CD4-positive, alpha-beta T cell (primary cell): ENCODE measurements around the gene SLC1A7. TPM values are rescaled to one million over a fixed set of nuclear protein-coding genes. Genes with fewer than 3 reads are reported as not detected.

Source experiments
- ATAC-seq: fragments of 200-7000 bp; cut with Tn5 transposase; one replicate; pipeline ENCODE4 v1.10.0; 2022; ENCODE audit warnings: mild to moderate bottlenecking; ENCODE audit not compliant: poor library complexity
- CTCF ChIA-PET: fragments of 350-600 bp; sonication (Branson Sonifier 250); formaldehyde crosslinking; loops from one replicate; lab custom pipeline; 2021; ENCODE audit warnings: antibody characterized with exemption, inconsistent platforms; lab: Charles Lee
- POLR2A ChIA-PET: fragments of 350-600 bp; sonication (Branson Sonifier 250); formaldehyde crosslinking; loops from one replicate; lab custom pipeline; 2021; ENCODE audit warnings: antibody characterized with exemption, inconsistent platforms; lab: Charles Lee
- DNase-seq, 14 experiments: peaks; one replicate each; pipeline ENCODE4 v3.0.0-alpha.2; 2013 to 2020; ENCODE audit warnings: mixed read lengths in 2 of 14
- H3K27ac ChIP-seq, 2 donors: one replicate each; pipeline versions ENCODE4 v1.5.1 to v1.7.0; 2013; ENCODE audit warnings: low read length in 2 of 2, low read depth in 1 of 2, mild to moderate bottlenecking in 1 of 2
- H3K27me3 ChIP-seq, 2 experiments: 1 replicate in 1 of 2; 2 replicates in 1 of 2; pipeline versions ENCODE4 v1.6.1 to v1.7.0; 2013; ENCODE audit warnings: low read length in 2 of 2, control low read depth in 1 of 2, mild to moderate bottlenecking in 1 of 2, moderate library complexity in 1 of 2; ENCODE audit not compliant: insufficient read depth in 2 of 2, control insufficient read depth in 1 of 2
- H3K36me3 ChIP-seq: one replicate; pipeline ENCODE4 v1.6.1; 2013; ENCODE audit warnings: low read length, control low read depth; ENCODE audit not compliant: insufficient read depth
- H3K4me1 ChIP-seq: one replicate; pipeline ENCODE4 v1.6.1; 2013; ENCODE audit warnings: low read length, control low read depth; ENCODE audit not compliant: insufficient read depth
- H3K4me3 ChIP-seq: one replicate; pipeline ENCODE4 v1.5.1; 2013; ENCODE audit warnings: mild to moderate bottlenecking, low read length, moderate library complexity
- H3K9me3 ChIP-seq, 2 experiments: 1 replicate in 1 of 2; 2 replicates in 1 of 2; pipeline versions ENCODE4 v1.6.1 to v1.7.0; 2013; ENCODE audit warnings: low read length in 2 of 2, mild to moderate bottlenecking in 2 of 2, control low read depth in 1 of 2, moderate library complexity in 1 of 2; ENCODE audit not compliant: control insufficient read depth in 1 of 2, insufficient read depth in 1 of 2
- H3K27ac Mint-ChIP-seq: one replicate; pipeline ENCODE4 v1.8.0; 2020; ENCODE audit warnings: mixed read lengths
- H3K27me3 Mint-ChIP-seq: one replicate; pipeline ENCODE4 v1.8.0; 2021; ENCODE audit warnings: mixed read lengths
- H3K36me3 Mint-ChIP-seq: one replicate; pipeline ENCODE4 v1.8.0; 2021; ENCODE audit warnings: low read depth, mixed read lengths
- H3K4me1 Mint-ChIP-seq: one replicate; pipeline ENCODE4 v1.8.0; 2021; ENCODE audit warnings: low read depth, mixed read lengths
- H3K4me3 Mint-ChIP-seq: one replicate; pipeline ENCODE4 v1.8.0; 2020; ENCODE audit warnings: mild to moderate bottlenecking, mixed read lengths
- H3K9me3 Mint-ChIP-seq: one replicate; pipeline ENCODE4 v1.8.0; 2020; ENCODE audit warnings: mixed read lengths
- intact Hi-C, 2 experiments: fragments of 100-400 bp; cut with DNase I in 1 of 2; cut with micrococcal nuclease in 1 of 2; formaldehyde crosslinking; loops; one replicate each; pipeline versions ENCODE4 v1.15.1 to v1.9.0; 2023 to 2025; cut with DNase I, micrococcal nuclease
- total RNA-seq, 174 experiments: library from RNA in 2 of 174; stranded (reverse) in 2 of 174; gene quantifications; one replicate each; pipeline ENCODE4 v1.2.3 and lab custom pipeline; 2021 to 2026
- TF ChIP-seq, protein P1 (sequence below): fragments of 200-600 bp; IDR thresholded peaks from one replicate; pipeline ENCODE4 v1.8.0; 2022; ENCODE audit warnings: antibody characterized with exemption, mild to moderate bottlenecking

SLC1A7 gene
- total RNA-seq, 2 experiments from 2014 or later: not detected

DNA sequence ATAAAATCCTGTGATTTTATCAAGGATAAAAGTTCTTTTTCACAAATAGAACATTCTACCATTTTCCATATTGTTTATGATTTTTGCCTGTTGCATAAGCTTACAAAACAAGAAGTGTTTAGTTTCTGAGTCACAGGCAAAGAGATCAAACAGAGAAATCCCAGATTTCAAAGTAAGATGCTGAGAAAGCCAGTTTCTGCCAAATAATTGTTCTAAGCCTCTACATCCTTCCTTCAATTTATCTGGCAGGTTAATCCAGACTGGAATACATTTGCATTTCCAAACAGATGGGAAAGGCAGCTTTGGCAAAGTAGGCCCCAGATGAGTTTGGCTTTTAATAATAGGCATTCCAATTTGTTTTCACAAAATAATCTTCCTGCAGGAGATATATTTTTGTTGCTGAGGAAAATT, 2.5 kb downstream of the SLC1A7 start:
- Mint-ChIP-seq H3K9me3 (peaks cover 7% of the 10 kb centered on the region), H3K4me3 (no peak overlapping the region), H3K27me3 (no peaks in the 10 kb centered on the region), H3K4me1 (no peaks in the 10 kb centered on the region), H3K36me3 (no peaks in the 10 kb centered on the region), H3K27ac (no peak overlapping the region)
- no peak overlapping the region for H3K4me3 ChIP-seq
- ChIA-PET POLR2A (no interaction called here), CTCF (no interaction called here)
- intact Hi-C loops: no loop called here
- no peaks in the 10 kb centered on the region for H3K36me3 ChIP-seq
- TF ChIP-seq, protein P1, sequence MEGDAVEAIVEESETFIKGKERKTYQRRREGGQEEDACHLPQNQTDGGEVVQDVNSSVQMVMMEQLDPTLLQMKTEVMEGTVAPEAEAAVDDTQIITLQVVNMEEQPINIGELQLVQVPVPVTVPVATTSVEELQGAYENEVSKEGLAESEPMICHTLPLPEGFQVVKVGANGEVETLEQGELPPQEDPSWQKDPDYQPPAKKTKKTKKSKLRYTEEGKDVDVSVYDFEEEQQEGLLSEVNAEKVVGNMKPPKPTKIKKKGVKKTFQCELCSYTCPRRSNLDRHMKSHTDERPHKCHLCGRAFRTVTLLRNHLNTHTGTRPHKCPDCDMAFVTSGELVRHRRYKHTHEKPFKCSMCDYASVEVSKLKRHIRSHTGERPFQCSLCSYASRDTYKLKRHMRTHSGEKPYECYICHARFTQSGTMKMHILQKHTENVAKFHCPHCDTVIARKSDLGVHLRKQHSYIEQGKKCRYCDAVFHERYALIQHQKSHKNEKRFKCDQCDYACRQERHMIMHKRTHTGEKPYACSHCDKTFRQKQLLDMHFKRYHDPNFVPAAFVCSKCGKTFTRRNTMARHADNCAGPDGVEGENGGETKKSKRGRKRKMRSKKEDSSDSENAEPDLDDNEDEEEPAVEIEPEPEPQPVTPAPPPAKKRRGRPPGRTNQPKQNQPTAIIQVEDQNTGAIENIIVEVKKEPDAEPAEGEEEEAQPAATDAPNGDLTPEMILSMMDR: no peak
- peaks cover 0 to 2% of the 10 kb centered on the region in 2 experiments for H3K27me3 ChIP-seq
- H3K4me1 ChIP-seq: peaks cover 4% of the 10 kb centered on the region
- DNase-seq (no peak), ATAC-seq (no peak)
- no peak overlapping the region for H3K27ac ChIP-seq
- no peaks in the 10 kb centered on the region for H3K9me3 ChIP-seq

DNA sequence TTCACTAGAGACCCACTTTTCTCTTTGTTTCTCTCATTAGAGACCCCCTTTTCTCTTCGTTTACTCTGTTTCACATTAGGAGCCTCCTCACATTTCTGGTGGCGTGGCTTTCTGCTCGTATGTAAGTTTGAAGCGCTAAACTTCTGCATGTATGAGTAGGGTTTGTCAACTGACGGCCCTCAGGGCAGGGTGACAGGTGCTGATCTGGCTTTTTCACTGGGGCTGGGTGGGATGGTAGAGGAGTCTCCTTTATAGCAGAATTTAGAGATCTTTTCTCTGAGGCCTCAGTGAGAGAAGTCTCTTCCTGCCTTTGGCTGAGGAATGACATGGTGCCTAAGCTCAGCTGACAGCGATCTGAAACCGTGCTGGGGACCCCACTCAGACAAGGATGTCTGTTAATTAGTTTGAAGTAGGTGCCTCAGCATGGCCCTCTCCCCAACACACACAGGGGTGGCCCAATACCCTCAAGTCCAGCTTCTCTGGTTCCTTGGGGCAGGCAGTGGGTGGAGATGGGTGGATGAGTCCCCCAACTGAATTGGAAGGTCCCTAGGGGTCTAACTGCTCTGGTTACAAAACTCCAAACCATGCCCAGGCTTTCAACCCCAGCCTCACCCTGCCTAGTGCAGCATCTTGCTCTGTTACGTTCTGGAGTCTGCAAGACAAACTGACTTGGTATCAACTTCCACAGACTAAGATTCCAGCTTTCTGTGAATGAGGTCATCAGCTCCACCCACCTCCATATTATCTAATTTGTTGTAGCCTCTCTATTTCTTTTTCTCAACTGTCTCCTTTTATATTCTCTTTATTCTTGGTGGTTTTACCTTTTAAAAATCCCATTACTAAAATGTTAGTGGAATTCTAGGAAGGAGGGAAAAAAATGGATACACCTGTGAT, 3.2 kb downstream of the SLC1A7 start:
- POLR2A ChIA-PET: no interaction called here
- ATAC-seq: no peak
- DNase-seq: no peak
- Histone ChIP-seq H3K4me3 (no peak overlapping the region), H3K4me1 (peaks cover 4% of the 10 kb centered on the region), H3K9me3 (no peaks in the 10 kb centered on the region), H3K27ac (no peak overlapping the region), H3K27me3 (peaks cover 0 to 2% of the 10 kb centered on the region in 2 experiments), H3K36me3 (no peaks in the 10 kb centered on the region)
- intact Hi-C loops: no loop called here
- H3K27me3 Mint-ChIP-seq: no peaks in the 10 kb centered on the region
- H3K36me3 Mint-ChIP-seq: no peaks in the 10 kb centered on the region
- H3K4me1 Mint-ChIP-seq: no peaks in the 10 kb centered on the region
- no peak overlapping the region for H3K27ac Mint-ChIP-seq
- CTCF ChIA-PET: no interaction called here
- TF ChIP-seq, protein P1: no peak
- H3K4me3 Mint-ChIP-seq: no peak overlapping the region
- peaks cover 7% of the 10 kb centered on the region for H3K9me3 Mint-ChIP-seq

DNA sequence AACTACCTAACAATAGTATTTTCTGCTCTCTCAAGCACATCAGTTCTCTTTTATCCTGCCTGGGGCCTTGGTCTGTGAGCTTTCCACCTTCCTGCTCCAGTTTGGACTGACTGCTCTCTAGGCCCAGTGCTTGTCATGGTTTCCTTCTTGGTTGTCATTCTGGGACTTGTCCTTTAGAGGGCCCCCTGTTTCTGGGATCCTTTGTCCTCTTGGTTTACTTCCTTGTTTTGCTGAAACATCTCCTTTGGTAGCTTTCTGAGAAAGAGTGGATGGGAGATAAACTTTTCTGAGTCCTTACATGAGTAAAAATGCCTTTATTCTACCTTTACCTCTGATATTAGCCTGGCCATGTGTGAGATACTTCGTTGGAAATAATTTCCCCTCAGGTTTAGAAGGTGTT, 4.7 kb downstream of the SLC1A7 start:
- H3K27me3 ChIP-seq: peaks cover 0 to 2% of the 10 kb centered on the region in 2 experiments
- H3K27me3 Mint-ChIP-seq: no peaks in the 10 kb centered on the region
- no peaks in the 10 kb centered on the region for H3K9me3 ChIP-seq
- ATAC-seq (no peak), DNase-seq (peak in 1 of 14 experiments; percentile 13)
- H3K4me3 Mint-ChIP-seq: no peak overlapping the region
- H3K4me1 Mint-ChIP-seq: no peaks in the 10 kb centered on the region
- H3K27ac Mint-ChIP-seq: no peak overlapping the region
- ChIA-PET CTCF (no interaction called here), POLR2A (interaction anchor here (0.9 kb wide), 1 partner anchor 26 kb away, joined by 4 read pairs; no protein-coding TSS in a partner anchor)
- H3K27ac ChIP-seq: no peak overlapping the region
- no peak overlapping the region for H3K4me3 ChIP-seq
- intact Hi-C loops: no loop called here
- peaks cover 7% of the 10 kb centered on the region for H3K9me3 Mint-ChIP-seq
- TF ChIP-seq, protein P1: no peak
- H3K36me3 Mint-ChIP-seq: no peaks in the 10 kb centered on the region
- peaks cover 4% of the 10 kb centered on the region for H3K4me1 ChIP-seq
- no peaks in the 10 kb centered on the region for H3K36me3 ChIP-seq
